Activated CD8-positive, alpha-beta T cell treated with anti-CD3 and anti-CD28 coated beads for 36 hours (primary cell): Measurements from ENCODE around the gene SULT1C4. TPM values are rescaled to one million over a fixed set of nuclear protein-coding genes. Genes with fewer than 3 reads are reported as not detected.
A peak's percentile ranks its signal among the peaks of the same experiment; 100 is the strongest.
"Not testable (repeated sequence)": the region's sequence is repeated elsewhere in the genome, so short reads cannot be mapped to it uniquely, and the experiment has no call there.

Experiments
- ATAC-seq: fragments of 200-7000 bp; cut with Tn5 transposase; one replicate; pipeline ENCODE4 v1.10.0; 2021; ENCODE audit warnings: mild to moderate bottlenecking, moderate library complexity
- CTCF ChIA-PET: fragments of 350-600 bp; sonication (Branson Sonifier 250); formaldehyde crosslinking; loops from one replicate; lab custom pipeline; 2021; ENCODE audit warnings: antibody characterized with exemption; lab: Charles Lee
- POLR2A ChIA-PET: fragments of 350-600 bp; sonication (Branson Sonifier 250); formaldehyde crosslinking; loops from one replicate; lab custom pipeline; 2021; ENCODE audit warnings: antibody characterized with exemption; lab: Charles Lee
- DNase-seq: peaks from one replicate; pipeline ENCODE4 v3.0.0-alpha.2; 2020
- H3K27ac Mint-ChIP-seq: one replicate; pipeline ENCODE4 v1.8.0; 2021; ENCODE audit warnings: mild to moderate bottlenecking, mixed read lengths
- H3K27me3 Mint-ChIP-seq: one replicate; pipeline ENCODE4 v1.8.0; 2021; ENCODE audit warnings: mixed read lengths
- H3K36me3 Mint-ChIP-seq: one replicate; pipeline ENCODE4 v1.8.0; 2021; ENCODE audit warnings: low read depth, mixed read lengths
- H3K4me1 Mint-ChIP-seq: one replicate; pipeline ENCODE4 v1.8.0; 2021; ENCODE audit warnings: low read depth, mixed read lengths
- H3K4me3 Mint-ChIP-seq: one replicate; pipeline ENCODE4 v1.8.0; 2021; ENCODE audit warnings: mild to moderate bottlenecking, moderate library complexity, mixed read lengths
- H3K9me3 Mint-ChIP-seq: one replicate; pipeline ENCODE4 v1.8.0; 2021; ENCODE audit warnings: mixed read lengths
- CTCF ChIP-seq: fragments of 200-600 bp; IDR thresholded peaks from one replicate; pipeline ENCODE4 v1.8.0; 2022; ENCODE audit warnings: antibody characterized with exemption, mild to moderate bottlenecking
- intact Hi-C: fragments of 100-400 bp; cut with micrococcal nuclease; formaldehyde crosslinking; loops from one replicate; pipeline ENCODE4 v1.10.0; 2022
- total RNA-seq, 2 experiments: library from RNA; stranded (reverse); gene quantifications; one replicate each; pipeline ENCODE4 v1.2.3, GENCODE V29; 2021

The SULT1C4 gene
- total RNA-seq, 2 experiments from 2014 or later, result not detected

GRCh38 chr2:108355906-108356734 is 21.6 kb upstream of the SULT1C4 start:
- Mint-ChIP-seq H3K4me1 (no peaks in the 10 kb centered on the region), H3K36me3 (no peaks in the 10 kb centered on the region), H3K9me3 (no peaks in the 10 kb centered on the region), H3K27me3 (peaks cover 7% of the 10 kb centered on the region), H3K27ac (no peak overlapping the region), H3K4me3 (no peak overlapping the region)
- DNase-seq (no peak), ATAC-seq (no peak)
- TF ChIP-seq CTCF, result no peak
- ChIA-PET POLR2A (no interaction called here), CTCF (no interaction called here)
- intact Hi-C loops, result no loop called here

GRCh38 chr2:108359336-108359735 is 18.4 kb upstream of the SULT1C4 start:
- CTCF ChIA-PET, result interaction anchor here (0.6 kb wide), 1 partner anchor 1323 kb away, joined by 3 read pairs; no protein-coding TSS in a partner anchor
- H3K4me1 Mint-ChIP-seq, H3K9me3 Mint-ChIP-seq, intact Hi-C loops, DNase-seq, H3K36me3 Mint-ChIP-seq, ATAC-seq, H3K27ac Mint-ChIP-seq, H3K4me3 Mint-ChIP-seq: not testable (repeated sequence)
- peaks cover 11% of the 10 kb centered on the region for H3K27me3 Mint-ChIP-seq
- POLR2A ChIA-PET, result interaction anchor here (1.1 kb wide), 1 partner anchor 45 kb away, joined by 3 read pairs; no protein-coding TSS in a partner anchor

GRCh38 chr2:108360776-108361468 is 16.8 kb upstream of the SULT1C4 start:
- DNase-seq (no peak), ATAC-seq (no peak)
- ChIA-PET CTCF (no interaction called here), POLR2A (no interaction called here)
- H3K27ac Mint-ChIP-seq, result no peak overlapping the region
- no peaks in the 10 kb centered on the region for H3K9me3 Mint-ChIP-seq
- intact Hi-C loops, result no loop called here
- H3K27me3 Mint-ChIP-seq, result peaks cover 13% of the 10 kb centered on the region
- H3K36me3 Mint-ChIP-seq, result no peaks in the 10 kb centered on the region
- H3K4me3 Mint-ChIP-seq, result no peak overlapping the region
- H3K4me1 Mint-ChIP-seq, result no peaks in the 10 kb centered on the region
- no peak for TF ChIP-seq CTCF

GRCh38 chr2:108363024-108363907 is 14.5 kb upstream of the SULT1C4 start:
- no peak overlapping the region for H3K27ac Mint-ChIP-seq
- peak; percentile 17 for DNase-seq
- H3K36me3 Mint-ChIP-seq, result no peaks in the 10 kb centered on the region
- ChIA-PET CTCF (interaction anchor here (1.3 kb wide), 1 partner anchor 274 kb away, joined by 4 read pairs; no protein-coding TSS in a partner anchor), POLR2A (no interaction called here)
- intact Hi-C loops, result no loop called here
- no peak for ATAC-seq
- no peak overlapping the region for H3K4me3 Mint-ChIP-seq
- H3K4me1 Mint-ChIP-seq, result no peaks in the 10 kb centered on the region
- TF ChIP-seq CTCF, result no peak
- peaks cover 13% of the 10 kb centered on the region for H3K27me3 Mint-ChIP-seq
- H3K9me3 Mint-ChIP-seq, result no peaks in the 10 kb centered on the region

DNA sequence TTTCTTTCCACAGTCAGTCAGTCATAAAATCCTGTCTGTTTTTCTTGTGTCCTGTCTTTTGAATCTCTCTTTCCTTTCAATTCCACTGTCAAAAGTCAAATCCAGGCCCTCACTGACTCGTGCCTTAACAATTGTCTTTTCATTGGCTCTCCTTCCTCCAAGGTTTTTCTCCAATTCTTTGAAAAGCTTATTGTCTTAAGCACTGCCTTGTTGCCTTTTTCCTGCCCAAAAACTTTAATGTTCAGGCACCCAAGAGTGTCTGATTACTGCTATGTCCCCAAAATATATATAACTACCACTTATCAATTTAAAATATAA is 13.9 kb upstream of the SULT1C4 start:
- Mint-ChIP-seq H3K27ac (no peak overlapping the region), H3K4me3 (no peak overlapping the region), H3K36me3 (no peaks in the 10 kb centered on the region), H3K9me3 (no peaks in the 10 kb centered on the region), H3K27me3 (peaks cover 12% of the 10 kb centered on the region), H3K4me1 (no peaks in the 10 kb centered on the region)
- no peak for TF ChIP-seq CTCF
- ChIA-PET CTCF (interaction anchor here (1.3 kb wide), 1 partner anchor 273 kb away, joined by 4 read pairs; no protein-coding TSS in a partner anchor), POLR2A (no interaction called here)
- no peak for DNase-seq
- no peak for ATAC-seq
- intact Hi-C loops, result no loop called here
